ENCODE measurements around the gene ZNF234. TPM values are rescaled to one million over a fixed set of nuclear protein-coding genes. Genes with fewer than 3 reads are reported as not detected.
A peak's percentile ranks its signal among the peaks of the same experiment; 100 is the strongest.
"Not testable (repeated sequence)": the region's sequence is repeated elsewhere in the genome, so short reads cannot be mapped to it uniquely, and the experiment has no call there.

ZNF234 gene
- total RNA-seq, 2 donors from 2014 or later = 6.4 to 8.7 TPM

DNA sequence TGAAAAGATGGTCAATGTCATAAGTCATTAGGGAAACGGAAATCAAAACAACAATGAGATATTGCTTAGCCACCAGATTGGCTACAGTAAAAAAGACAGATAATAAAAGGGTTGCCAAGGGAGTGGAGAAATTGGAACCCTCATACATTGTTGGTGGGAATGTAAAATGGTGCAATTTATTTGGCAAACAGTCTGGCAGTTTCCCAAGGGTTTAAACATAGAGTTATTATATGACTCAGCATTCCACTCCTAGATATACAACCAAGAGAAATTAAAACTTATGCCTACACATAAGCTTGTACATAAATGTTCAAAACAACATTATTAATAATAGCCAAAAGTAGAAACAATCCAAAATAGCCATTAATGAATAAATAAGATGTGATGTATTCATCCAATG, 61.1 kb downstream of the ZNF234 start:
- Histone ChIP-seq H3K36me3 (no peaks in the 10 kb centered on the region), H3K4me1 (ENCODE audit: control insufficient read depth in 1 of 2, low read depth in 2 of 2) (no peaks in the 10 kb centered on the region), H3K4me3 (no peak overlapping the region), H3K27ac (no peak overlapping the region), H3K27me3 (replicated peaks; ENCODE audit: insufficient read depth) (no peaks in the 10 kb centered on the region), H3K9me3 (peaks cover 3% of the 10 kb centered on the region)
- DNase-seq (ENCODE audit: low spot score) (no peak), ATAC-seq (ENCODE audit: insufficient number of reproducible peaks, low FRiP score, low read depth) (no peak)
- TF ChIP-seq, protein P1, sequence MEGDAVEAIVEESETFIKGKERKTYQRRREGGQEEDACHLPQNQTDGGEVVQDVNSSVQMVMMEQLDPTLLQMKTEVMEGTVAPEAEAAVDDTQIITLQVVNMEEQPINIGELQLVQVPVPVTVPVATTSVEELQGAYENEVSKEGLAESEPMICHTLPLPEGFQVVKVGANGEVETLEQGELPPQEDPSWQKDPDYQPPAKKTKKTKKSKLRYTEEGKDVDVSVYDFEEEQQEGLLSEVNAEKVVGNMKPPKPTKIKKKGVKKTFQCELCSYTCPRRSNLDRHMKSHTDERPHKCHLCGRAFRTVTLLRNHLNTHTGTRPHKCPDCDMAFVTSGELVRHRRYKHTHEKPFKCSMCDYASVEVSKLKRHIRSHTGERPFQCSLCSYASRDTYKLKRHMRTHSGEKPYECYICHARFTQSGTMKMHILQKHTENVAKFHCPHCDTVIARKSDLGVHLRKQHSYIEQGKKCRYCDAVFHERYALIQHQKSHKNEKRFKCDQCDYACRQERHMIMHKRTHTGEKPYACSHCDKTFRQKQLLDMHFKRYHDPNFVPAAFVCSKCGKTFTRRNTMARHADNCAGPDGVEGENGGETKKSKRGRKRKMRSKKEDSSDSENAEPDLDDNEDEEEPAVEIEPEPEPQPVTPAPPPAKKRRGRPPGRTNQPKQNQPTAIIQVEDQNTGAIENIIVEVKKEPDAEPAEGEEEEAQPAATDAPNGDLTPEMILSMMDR (IDR thresholded peaks at IDR 0.05) = no peak

DNA sequence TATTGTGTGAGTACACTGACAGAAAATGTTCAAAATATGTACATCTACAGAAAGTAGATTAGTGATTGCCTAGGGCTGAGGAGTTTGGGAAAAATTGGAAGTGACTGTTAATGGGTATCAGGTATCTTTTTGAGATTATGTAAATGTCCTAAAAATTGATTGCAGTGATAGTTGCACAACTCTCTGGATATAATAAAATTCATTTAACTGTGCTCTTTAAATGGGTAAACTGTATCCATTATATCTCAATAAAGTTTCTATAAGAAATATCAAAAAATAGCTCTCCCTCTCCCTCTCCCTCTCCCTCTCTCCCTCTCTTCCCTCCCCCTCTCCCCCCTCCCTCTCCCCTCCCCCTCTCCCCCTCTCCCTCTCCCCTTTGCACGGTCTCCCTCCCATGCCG, 61.6 kb downstream of the ZNF234 start:
- H3K27ac ChIP-seq = no peak overlapping the region
- TF ChIP-seq, protein P1 (IDR thresholded peaks at IDR 0.05) = no peak
- no peak for DNase-seq (ENCODE audit: low spot score)
- no peaks in the 10 kb centered on the region for H3K36me3 ChIP-seq
- ATAC-seq (ENCODE audit: insufficient number of reproducible peaks, low FRiP score, low read depth) = no peak
- H3K4me3 ChIP-seq = no peak overlapping the region
- no peaks in the 10 kb centered on the region for H3K4me1 ChIP-seq (ENCODE audit: control insufficient read depth in 1 of 2, low read depth in 2 of 2)
- peaks cover 3% of the 10 kb centered on the region for H3K9me3 ChIP-seq
- H3K27me3 ChIP-seq (replicated peaks; ENCODE audit: insufficient read depth) = no peaks in the 10 kb centered on the region

GRCh38 chr19:44203877-44204276, 62.5 kb downstream of the ZNF234 start:
- H3K27me3 ChIP-seq (replicated peaks; ENCODE audit: insufficient read depth); H3K4me1 ChIP-seq (ENCODE audit: control insufficient read depth in 1 of 2, low read depth in 2 of 2); ATAC-seq (ENCODE audit: insufficient number of reproducible peaks, low FRiP score, low read depth); H3K27ac ChIP-seq; H3K36me3 ChIP-seq; DNase-seq (ENCODE audit: low spot score); H3K4me3 ChIP-seq; H3K9me3 ChIP-seq: not testable (repeated sequence)

DNA sequence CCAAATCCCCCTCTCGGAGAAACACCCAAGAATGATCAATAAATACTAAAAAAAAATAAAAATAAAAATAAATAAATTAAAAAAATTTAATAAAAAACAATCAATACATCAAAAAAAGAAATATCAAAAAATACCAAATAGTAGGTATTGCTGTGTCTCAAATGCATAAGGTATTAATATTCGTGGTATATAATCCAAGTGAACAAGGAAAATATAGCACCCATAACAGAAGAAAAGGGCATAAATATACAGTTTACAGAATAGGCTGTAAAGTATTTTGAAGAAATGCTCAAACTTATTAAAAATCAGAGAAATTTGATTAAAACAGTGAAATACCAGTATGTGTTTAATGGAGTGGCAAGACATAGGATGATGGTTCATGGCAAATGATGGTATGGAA, 63.4 kb downstream of the ZNF234 start:
- Histone ChIP-seq H3K27ac (no peak overlapping the region), H3K27me3 (replicated peaks; ENCODE audit: insufficient read depth) (no peaks in the 10 kb centered on the region), H3K36me3 (no peaks in the 10 kb centered on the region), H3K4me3 (no peak overlapping the region), H3K4me1 (ENCODE audit: control insufficient read depth in 1 of 2, low read depth in 2 of 2) (no peaks in the 10 kb centered on the region), H3K9me3 (peaks cover 3% of the 10 kb centered on the region)
- ATAC-seq (ENCODE audit: insufficient number of reproducible peaks, low FRiP score, low read depth) = no peak
- TF ChIP-seq, protein P1 (IDR thresholded peaks at IDR 0.05) = no peak
- no peak for DNase-seq (ENCODE audit: low spot score)

DNA sequence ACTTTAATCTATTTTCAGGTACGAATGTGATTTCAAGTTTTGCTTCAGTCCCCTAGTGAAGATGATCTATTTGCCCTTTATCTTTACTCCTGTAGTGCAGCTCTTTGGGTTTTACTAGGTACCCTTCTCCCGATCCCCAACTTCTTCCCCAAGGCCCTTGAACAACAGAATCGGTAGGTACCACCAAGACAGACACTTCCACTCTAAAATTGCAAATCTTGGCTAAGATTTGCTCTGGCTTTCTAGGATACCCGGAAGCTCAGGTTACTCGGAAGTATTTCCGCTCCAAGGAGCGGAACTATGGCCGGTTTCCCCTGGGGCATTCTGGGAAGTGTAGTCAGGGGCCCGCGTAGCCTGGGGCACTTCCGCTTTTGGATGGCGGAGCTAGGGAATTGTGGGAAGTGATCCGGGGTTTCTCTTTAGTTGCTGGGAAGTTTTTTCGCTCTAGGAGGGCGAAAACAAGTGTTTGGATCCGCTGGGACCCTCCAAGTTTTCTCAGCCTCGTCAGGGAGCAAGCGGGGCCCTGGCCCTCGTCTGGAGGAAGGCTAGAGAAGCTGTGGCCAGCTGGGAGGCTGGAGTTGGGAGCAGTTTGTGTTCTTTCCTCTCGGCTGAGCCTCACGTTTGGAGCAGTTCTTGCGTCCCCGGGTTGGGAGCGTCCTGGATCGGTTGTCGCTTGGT, 65.9 kb downstream of the ZNF234 start:
- ATAC-seq (ENCODE audit: insufficient number of reproducible peaks, low FRiP score, low read depth) (no peak), DNase-seq (ENCODE audit: low spot score) (peak; percentile 36)
- H3K9me3 ChIP-seq = peaks cover 3% of the 10 kb centered on the region
- no peaks in the 10 kb centered on the region for H3K36me3 ChIP-seq
- TF ChIP-seq, protein P1 (IDR thresholded peaks at IDR 0.05) = no peak
- peak overlapping the region; percentile 70 to 82 for H3K27ac ChIP-seq
- H3K4me1 ChIP-seq (ENCODE audit: control insufficient read depth in 1 of 2, low read depth in 2 of 2) = no peaks in the 10 kb centered on the region
- no peaks in the 10 kb centered on the region for H3K27me3 ChIP-seq (replicated peaks; ENCODE audit: insufficient read depth)
- peak overlapping the region; percentile 76 for H3K4me3 ChIP-seq

Other genes with a start within 250 kb of the ZNF234 start
- 10 to 100 TPM in 1 of 2 donors, 1 to 10 TPM in 1; 8.1 to 16.9 TPM for gene ZNF45, start 206.3 kb upstream of the ZNF234 start, total RNA-seq
- 10 to 100 TPM in 1 of 2 donors, 1 to 10 TPM in 1; 5.8 to 11.9 TPM for gene ZNF221, start 190.3 kb upstream of the ZNF234 start, total RNA-seq
- gene ZNF155, start 157.4 kb upstream of the ZNF234 start, total RNA-seq = 10 to 100 TPM in 1 of 2 donors, 1 to 10 TPM in 1; 2.0 to 15.2 TPM
- 1 to 10 TPM; 7.3 to 7.9 TPM for gene ZNF230, start 138.6 kb upstream of the ZNF234 start, total RNA-seq
- gene ZNF222, start 116.2 kb upstream of the ZNF234 start, total RNA-seq = 1 to 10 TPM; 1.8 to 4.7 TPM
- 1 to 10 TPM; 2.0 to 6.6 TPM for gene ZNF223, start 89.5 kb upstream of the ZNF234 start, total RNA-seq
- gene ZNF284, start 69.4 kb upstream of the ZNF234 start, total RNA-seq = 1 to 10 TPM; 2.0 to 2.1 TPM
- 10 to 100 TPM; 33.7 to 34.9 TPM for gene ZNF224, start 47.2 kb upstream of the ZNF234 start, total RNA-seq
- 1 to 10 TPM; 2.2 to 8.3 TPM for gene ZNF225, start 28.2 kb upstream of the ZNF234 start, total RNA-seq
- 10 to 100 TPM in 1 of 2 donors, 1 to 10 TPM in 1; 9.7 to 14.6 TPM for gene ZNF226, start 23.5 kb downstream of the ZNF234 start, total RNA-seq
- 10 to 100 TPM; 13.9 to 17.8 TPM for gene ZNF227, start 71.0 kb downstream of the ZNF234 start, total RNA-seq
- gene ZNF233, start 118.3 kb downstream of the ZNF234 start, total RNA-seq = under 1 TPM; 0.21 to 0.81 TPM
- gene ZNF235, start 163.5 kb downstream of the ZNF234 start, total RNA-seq = 10 to 100 TPM in 1 of 2 donors, 1 to 10 TPM in 1; 6.9 to 12.6 TPM
- gene ZNF112, start 215.1 kb downstream of the ZNF234 start, total RNA-seq = 1 to 10 TPM; 4.7 to 5.0 TPM

Data from thoracic aorta (tissue), 2 donors.